Neural progenitor cell (in vitro differentiated cells): ENCODE data around the gene KLRC3.
"Not testable (repeated sequence)": the region's sequence is repeated elsewhere in the genome, so short reads cannot be mapped to it uniquely, and the experiment has no call there.

ENCODE experiments used
- EZH2 ChIP-seq: fragments of 200-600 bp; sonication (generic); IDR thresholded peaks from 2 replicates; pipeline ENCODE4 v1.6.1; 2017; ENCODE audit warnings: antibody characterized with exemption, mild to moderate bottlenecking, moderate library complexity
- EZH2phosphoT487 ChIP-seq: fragments of 200-600 bp; sonication (generic); IDR thresholded peaks from 2 replicates; pipeline ENCODE4 v1.6.1; 2017; ENCODE audit warnings: antibody characterized with exemption
- TF ChIP-seq, protein P1 (sequence below): fragments of 200-600 bp; sonication (generic); IDR thresholded peaks from 2 replicates; pipeline ENCODE4 v1.5.1; 2017; ENCODE audit warnings: antibody characterized with exemption, mild to moderate bottlenecking

DNA sequence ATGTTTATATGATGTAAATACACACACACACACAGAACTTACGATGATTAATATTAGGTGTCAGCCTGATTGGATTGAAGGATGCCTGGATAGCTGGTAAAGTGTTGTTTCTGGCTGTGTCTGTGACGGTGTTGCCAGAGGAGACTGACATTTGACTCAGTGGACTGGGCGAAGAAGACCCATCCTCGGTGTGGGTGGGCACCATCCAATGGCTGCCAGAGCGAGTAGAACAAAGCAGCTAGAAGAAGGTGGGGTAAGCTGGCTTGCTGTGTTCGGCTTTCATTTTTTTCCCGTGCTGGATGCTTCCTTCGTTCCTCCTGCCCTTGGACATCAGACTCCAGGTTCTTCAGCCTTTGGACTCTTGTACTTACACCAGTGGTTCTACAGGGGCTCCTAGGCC is 20.7 kb upstream of the KLRC3 start:
- TF ChIP-seq, protein P1, sequence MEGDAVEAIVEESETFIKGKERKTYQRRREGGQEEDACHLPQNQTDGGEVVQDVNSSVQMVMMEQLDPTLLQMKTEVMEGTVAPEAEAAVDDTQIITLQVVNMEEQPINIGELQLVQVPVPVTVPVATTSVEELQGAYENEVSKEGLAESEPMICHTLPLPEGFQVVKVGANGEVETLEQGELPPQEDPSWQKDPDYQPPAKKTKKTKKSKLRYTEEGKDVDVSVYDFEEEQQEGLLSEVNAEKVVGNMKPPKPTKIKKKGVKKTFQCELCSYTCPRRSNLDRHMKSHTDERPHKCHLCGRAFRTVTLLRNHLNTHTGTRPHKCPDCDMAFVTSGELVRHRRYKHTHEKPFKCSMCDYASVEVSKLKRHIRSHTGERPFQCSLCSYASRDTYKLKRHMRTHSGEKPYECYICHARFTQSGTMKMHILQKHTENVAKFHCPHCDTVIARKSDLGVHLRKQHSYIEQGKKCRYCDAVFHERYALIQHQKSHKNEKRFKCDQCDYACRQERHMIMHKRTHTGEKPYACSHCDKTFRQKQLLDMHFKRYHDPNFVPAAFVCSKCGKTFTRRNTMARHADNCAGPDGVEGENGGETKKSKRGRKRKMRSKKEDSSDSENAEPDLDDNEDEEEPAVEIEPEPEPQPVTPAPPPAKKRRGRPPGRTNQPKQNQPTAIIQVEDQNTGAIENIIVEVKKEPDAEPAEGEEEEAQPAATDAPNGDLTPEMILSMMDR, result not testable (repeated sequence)
- not testable (repeated sequence) for TF ChIP-seq EZH2, EZH2phosphoT487
